PC-3 (cell line): ENCODE results near the gene ARAF.

ENCODE experiments used
- EZH2 ChIP-seq: fragments of 300-600 bp; sonication (generic); IDR thresholded peaks from one replicate; pipeline ENCODE4 v1.6.1; 2017; ENCODE audit warnings: antibody characterized with exemption, mild to moderate bottlenecking, low read length; ENCODE audit not compliant: unreplicated experiment
- TF ChIP-seq, protein P1 (sequence below): fragments of 300-600 bp; sonication (generic); conservative IDR thresholded peaks from 2 replicates; pipeline ENCODE4 v1.5.1; 2017; ENCODE audit warnings: antibody characterized with exemption, low read depth, mild to moderate bottlenecking, low read length

DNA sequence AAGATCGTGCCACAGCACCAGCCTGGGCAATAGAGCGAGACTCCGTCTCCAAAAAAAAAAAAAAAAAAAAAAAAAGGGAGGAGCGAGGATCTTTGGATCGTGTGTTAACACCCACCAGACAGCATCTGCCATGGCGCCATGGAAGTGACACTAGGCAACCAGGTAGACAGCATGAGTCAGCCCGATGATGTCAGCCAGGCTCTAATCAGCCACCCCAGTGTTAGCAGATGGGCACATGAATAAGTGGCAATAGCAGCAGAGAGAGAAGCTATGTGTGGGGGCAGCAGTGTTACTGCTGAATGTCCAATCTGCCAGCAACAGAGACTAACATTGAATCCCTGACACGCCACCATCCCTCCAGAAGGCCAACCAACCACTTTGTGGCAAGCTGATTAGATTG, 52.1 kb downstream of the ARAF start:
- TF ChIP-seq, protein P1, sequence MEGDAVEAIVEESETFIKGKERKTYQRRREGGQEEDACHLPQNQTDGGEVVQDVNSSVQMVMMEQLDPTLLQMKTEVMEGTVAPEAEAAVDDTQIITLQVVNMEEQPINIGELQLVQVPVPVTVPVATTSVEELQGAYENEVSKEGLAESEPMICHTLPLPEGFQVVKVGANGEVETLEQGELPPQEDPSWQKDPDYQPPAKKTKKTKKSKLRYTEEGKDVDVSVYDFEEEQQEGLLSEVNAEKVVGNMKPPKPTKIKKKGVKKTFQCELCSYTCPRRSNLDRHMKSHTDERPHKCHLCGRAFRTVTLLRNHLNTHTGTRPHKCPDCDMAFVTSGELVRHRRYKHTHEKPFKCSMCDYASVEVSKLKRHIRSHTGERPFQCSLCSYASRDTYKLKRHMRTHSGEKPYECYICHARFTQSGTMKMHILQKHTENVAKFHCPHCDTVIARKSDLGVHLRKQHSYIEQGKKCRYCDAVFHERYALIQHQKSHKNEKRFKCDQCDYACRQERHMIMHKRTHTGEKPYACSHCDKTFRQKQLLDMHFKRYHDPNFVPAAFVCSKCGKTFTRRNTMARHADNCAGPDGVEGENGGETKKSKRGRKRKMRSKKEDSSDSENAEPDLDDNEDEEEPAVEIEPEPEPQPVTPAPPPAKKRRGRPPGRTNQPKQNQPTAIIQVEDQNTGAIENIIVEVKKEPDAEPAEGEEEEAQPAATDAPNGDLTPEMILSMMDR, result no peak
- no peak for TF ChIP-seq EZH2
